SH-SY5Y (cell line): ENCODE measurements around the gene ZBTB46.

Experiments used
- GATA2 ChIP-seq: IDR thresholded peaks from 2 replicates; pipeline ENCODE4 v1.6.1; 2011; ENCODE audit warnings: mild to moderate bottlenecking, low read depth, low read length
- GATA3 ChIP-seq: IDR thresholded peaks from 2 replicates; pipeline ENCODE4 v1.6.1; 2011; ENCODE audit warnings: low read depth, mild to moderate bottlenecking, low read length, moderate library complexity

- no peak for TF ChIP-seq GATA2
- TF ChIP-seq GATA3: no peak
Measured at GRCh38 chr20:63741354-63741675, 89.7 kb downstream of the ZBTB46 start.
